HG02588 (cell line): ENCODE measurements around the gene SIPA1L3.
A peak's percentile ranks its signal among the peaks of the same experiment; 100 is the strongest.

Experiments
- ATAC-seq: cut with Tn5 transposase; IDR thresholded peaks from one replicate; pipeline ENCODE4 v1.9.1; 2021; ENCODE audit warnings: mild to moderate bottlenecking, moderate library complexity; ENCODE audit not compliant: unreplicated experiment

The SIPA1L3 gene

GRCh38 chr19:38035515-38036495 is 128.8 kb downstream of the SIPA1L3 start:
- ATAC-seq: no peak

GRCh38 chr19:38036707-38037611 is 130.0 kb downstream of the SIPA1L3 start:
- ATAC-seq: no peak

- ATAC-seq: no peak
These were observed 133.0 kb downstream of the SIPA1L3 start for GRCh38 chr19:38039966-38040365.

GRCh38 chr19:38042132-38042531 is 135.1 kb downstream of the SIPA1L3 start:
- no peak for ATAC-seq

GRCh38 chr19:38043649-38044144 is 136.7 kb downstream of the SIPA1L3 start:
- no peak for ATAC-seq

- ATAC-seq: no peak
These were observed 137.5 kb downstream of the SIPA1L3 start for GRCh38 chr19:38044267-38045111.

GRCh38 chr19:38045554-38046253 is 138.7 kb downstream of the SIPA1L3 start:
- no peak for ATAC-seq

- ATAC-seq: peak; percentile 30
These were observed 139.4 kb downstream of the SIPA1L3 start for GRCh38 chr19:38046254-38047048.

GRCh38 chr19:38047049-38047438 is 140.0 kb downstream of the SIPA1L3 start:
- ATAC-seq: no peak

- ATAC-seq: no peak
These were observed 140.6 kb downstream of the SIPA1L3 start for GRCh38 chr19:38047641-38048040.

GRCh38 chr19:38049105-38049649 is 142.2 kb downstream of the SIPA1L3 start:
- peak; percentile 30 for ATAC-seq

- ATAC-seq: no peak
These were observed 148.0 kb downstream of the SIPA1L3 start for GRCh38 chr19:38055010-38055409.

- no peak for ATAC-seq
These were observed 148.9 kb downstream of the SIPA1L3 start for GRCh38 chr19:38055655-38056521.

- no peak for ATAC-seq
These were observed 149.6 kb downstream of the SIPA1L3 start for GRCh38 chr19:38056646-38057045.

- ATAC-seq: no peak
These were observed 151.1 kb downstream of the SIPA1L3 start for GRCh38 chr19:38057959-38058690.

- no peak for ATAC-seq
These were observed 152.9 kb downstream of the SIPA1L3 start for GRCh38 chr19:38059897-38060296.

- no peak for ATAC-seq
These were observed 153.3 kb downstream of the SIPA1L3 start for GRCh38 chr19:38060331-38060730.
